KMS-11 (cell line): Measurements from ENCODE around the gene ZYG11B.
"Not testable (repeated sequence)": the region's sequence is repeated elsewhere in the genome, so short reads cannot be mapped to it uniquely, and the experiment has no call there.

Experiments used
- H2AFZ ChIP-seq: fragments of 200-600 bp; sonication (generic); 2 replicates; pipeline ENCODE4 v1.6.1; 2016; ENCODE audit warnings: antibody characterized with exemption, mixed run types, low read depth
- H3K27ac ChIP-seq: fragments of 200-600 bp; sonication (generic); 2 replicates; pipeline ENCODE4 v1.6.1; 2016; ENCODE audit warnings: mild to moderate bottlenecking, mixed run types
- H3K27me3 ChIP-seq: fragments of 200-600 bp; sonication (generic); 2 replicates; pipeline ENCODE4 v1.6.1; 2017; ENCODE audit warnings: mild to moderate bottlenecking, low read depth, mixed run types, moderate library complexity; ENCODE audit not compliant: insufficient read depth
- H3K36me3 ChIP-seq: fragments of 200-600 bp; sonication (generic); 2 replicates; pipeline ENCODE4 v1.6.1; 2017; ENCODE audit warnings: mild to moderate bottlenecking, mixed run types; ENCODE audit not compliant: insufficient read depth
- H3K4me1 ChIP-seq: fragments of 200-600 bp; sonication (generic); 2 replicates; pipeline ENCODE4 v1.6.1; 2016; ENCODE audit warnings: mild to moderate bottlenecking, low read depth, mixed run types; ENCODE audit not compliant: poor library complexity, severe bottlenecking
- H3K4me2 ChIP-seq: fragments of 200-600 bp; sonication (generic); 2 replicates; pipeline ENCODE4 v1.7.0; 2016; ENCODE audit warnings: mild to moderate bottlenecking, mixed run types
- H3K4me3 ChIP-seq: fragments of 200-600 bp; sonication (generic); IDR thresholded peaks from 2 replicates; pipeline ENCODE4 v1.6.1; 2017; ENCODE audit warnings: low read depth, low read length, mixed read lengths; ENCODE audit not compliant: insufficient read depth
- H3K79me2 ChIP-seq: fragments of 200-600 bp; sonication (generic); 2 replicates; pipeline ENCODE4 v1.6.1; 2016; ENCODE audit warnings: low read depth, mixed run types; ENCODE audit not compliant: insufficient read depth
- H3K9ac ChIP-seq: fragments of 200-600 bp; sonication (generic); 2 replicates; pipeline ENCODE4 v1.6.1; 2016; ENCODE audit warnings: mild to moderate bottlenecking, mixed run types
- H4K20me1 ChIP-seq: fragments of 200-600 bp; sonication (generic); 2 replicates; pipeline ENCODE4 v1.6.1; 2016; ENCODE audit warnings: mild to moderate bottlenecking, mixed run types; ENCODE audit not compliant: insufficient read depth
- CTCF ChIP-seq: fragments of 200-600 bp; sonication (generic); conservative IDR thresholded peaks from 2 replicates; pipeline ENCODE4 v1.6.1; 2017; ENCODE audit warnings: low read depth, mild to moderate bottlenecking, antibody characterized with exemption, low read length, moderate library complexity, mixed read lengths

ZYG11B gene

GRCh38 chr1:52856026-52856425 lies 129.8 kb downstream of the ZYG11B start:
- Histone ChIP-seq H3K36me3 (peaks cover 6% of the 10 kb centered on the region; the same call in 1 of the 2 replicates), H3K4me2 (no peak overlapping the region), H3K79me2 (peaks cover 72% of the 10 kb centered on the region), H3K4me3 (no peak overlapping the region), H3K27ac (no peak overlapping the region), H3K27me3 (no peaks in the 10 kb centered on the region), H3K9ac (no peak overlapping the region), H3K4me1 (peaks cover 55% of the 10 kb centered on the region), H4K20me1 (no peaks in the 10 kb centered on the region), H2AFZ (no peak overlapping the region)
- TF ChIP-seq CTCF = no peak

GRCh38 chr1:52857443-52857842 lies 131.2 kb downstream of the ZYG11B start:
- Histone ChIP-seq H3K27me3 (no peaks in the 10 kb centered on the region), H2AFZ (no peak overlapping the region), H3K36me3 (peaks cover 6% of the 10 kb centered on the region; the same call in 1 of the 2 replicates), H3K4me1 (peaks cover 47% of the 10 kb centered on the region), H3K79me2 (peaks cover 63% of the 10 kb centered on the region), H3K4me2 (no peak overlapping the region), H3K4me3 (no peak overlapping the region), H3K9ac (no peak overlapping the region), H4K20me1 (no peaks in the 10 kb centered on the region), H3K27ac (no peak overlapping the region)
- no peak for TF ChIP-seq CTCF

GRCh38 chr1:52862666-52863458 lies 136.6 kb downstream of the ZYG11B start:
- peaks cover 19% of the 10 kb centered on the region; the same call in 1 of the 2 replicates for H3K79me2 ChIP-seq
- H3K27me3 ChIP-seq = no peaks in the 10 kb centered on the region
- no peak overlapping the region for H2AFZ ChIP-seq
- peaks cover 15% of the 10 kb centered on the region; the same call in 1 of the 2 replicates for H3K36me3 ChIP-seq
- no peak overlapping the region for H3K9ac ChIP-seq
- no peak for TF ChIP-seq CTCF
- H3K4me3 ChIP-seq = no peak overlapping the region
- H3K4me2 ChIP-seq = no peak overlapping the region
- H4K20me1 ChIP-seq = no peaks in the 10 kb centered on the region
- peaks cover 65% of the 10 kb centered on the region for H3K4me1 ChIP-seq
- no peak overlapping the region for H3K27ac ChIP-seq

- H3K36me3 ChIP-seq = peaks cover 19% of the 10 kb centered on the region; the same call in 1 of the 2 replicates
- H3K27me3 ChIP-seq = no peaks in the 10 kb centered on the region
- H3K4me1 ChIP-seq = peaks cover 51% of the 10 kb centered on the region
- no peak overlapping the region for H2AFZ ChIP-seq
- peak overlapping the region; percentile 28 for H3K4me2 ChIP-seq
- H3K9ac ChIP-seq = no peak overlapping the region
- TF ChIP-seq CTCF = no peak
- no peaks in the 10 kb centered on the region for H4K20me1 ChIP-seq
- H3K79me2 ChIP-seq = peaks cover 4% of the 10 kb centered on the region; the same call in 1 of the 2 replicates
- H3K27ac ChIP-seq = peak overlapping the region; percentile 35
- H3K4me3 ChIP-seq = no peak overlapping the region
Measured at GRCh38 chr1:52867087-52867863, 141.0 kb downstream of the ZYG11B start.

GRCh38 chr1:52869727-52870126 lies 143.5 kb downstream of the ZYG11B start:
- H3K4me3 ChIP-seq, H2AFZ ChIP-seq, H4K20me1 ChIP-seq, H3K79me2 ChIP-seq, H3K9ac ChIP-seq, H3K4me2 ChIP-seq, H3K27ac ChIP-seq, H3K27me3 ChIP-seq: not testable (repeated sequence)
- Histone ChIP-seq H3K36me3 (peaks cover 11% of the 10 kb centered on the region; the same call in 1 of the 2 replicates), H3K4me1 (peaks cover 40% of the 10 kb centered on the region)
